SU-DHL-6 (cell line): ENCODE results near the gene TRPM3.

Experiments
- CTCF ChIP-seq: fragments of 200-600 bp; sonication (generic); IDR thresholded peaks from one replicate; pipeline ENCODE4 v1.5.1; 2017; ENCODE audit warnings: antibody characterized with exemption, mild to moderate bottlenecking, low read length, moderate library complexity; ENCODE audit not compliant: insufficient read depth, poor library complexity, severe bottlenecking
- EZH2phosphoT487 ChIP-seq: fragments of 200-600 bp; sonication (generic), shearing (Covaris generic); conservative IDR thresholded peaks from 2 replicates; pipeline ENCODE4 v1.6.1; 2018; ENCODE audit warnings: mild to moderate bottlenecking, antibody characterized with exemption, low read length, moderate library complexity, mixed read lengths

- TF ChIP-seq CTCF (no peak), EZH2phosphoT487 (no peak)
These were observed 566.5 kb downstream of the TRPM3 start for GRCh38 chr9:70554881-70555280.
